IMR-90 (cell line): Measurements from ENCODE around the gene DVL1. TPM values are rescaled to one million over a fixed set of nuclear protein-coding genes. Genes with fewer than 3 reads are reported as not detected.

Source experiments
- ATAC-seq: fragments of 200-7000 bp; cut with Tn5 transposase; 2 replicates; pipeline ENCODE4 v1.9.1; 2020; ENCODE audit warnings: low read depth, mild to moderate bottlenecking, moderate library complexity
- BruUV-seq: library from RNA; stranded (reverse); fragments of 400-500 nt; replicated peaks from 2 replicates; lab custom pipeline; 2021; lab: Mats Ljungman, UMichigan
- CTCF ChIA-PET: fragments of 300-600 bp; formaldehyde crosslinking; extraction: SDS; loops from one replicate; lab custom pipeline; 2021; ENCODE audit warnings: antibody characterized with exemption; lab: Yijun Ruan, JAX
- POLR2A ChIA-PET: fragments of 300-600 bp; sonication (Branson Sonifier 250); formaldehyde crosslinking; loops from one replicate; lab custom pipeline; 2022; ENCODE audit warnings: antibody characterized with exemption; ENCODE audit not compliant: unreplicated experiment; lab: Charles Lee
- DNase-seq: peaks from one replicate; pipeline ENCODE4 v3.0.0; 2013
- H2AFZ ChIP-seq: replicated peaks from 2 replicates; pipeline ENCODE3; 2013; ENCODE audit warnings: low read length, mild to moderate bottlenecking; ENCODE audit not compliant: poor library complexity
- H2AK5ac ChIP-seq: 2 replicates; pipeline ENCODE4 v1.6.1; 2013; ENCODE audit warnings: low read depth, low read length, inconsistent platforms
- H2AK9ac ChIP-seq: replicated peaks from 2 replicates; pipeline ENCODE3; 2013; ENCODE audit warnings: mild to moderate bottlenecking, low read depth, low read length, moderate library complexity; ENCODE audit not compliant: poor library complexity
- H2BK120ac ChIP-seq: 2 replicates; pipeline ENCODE4 v1.6.1; 2013; ENCODE audit warnings: low read depth, low read length, inconsistent platforms
- H2BK15ac ChIP-seq: 3 replicates; pipeline ENCODE4 v1.6.1; 2013; ENCODE audit warnings: low read depth, low read length, inconsistent platforms
- H2BK20ac ChIP-seq: 2 replicates; pipeline ENCODE4 v1.6.1; 2013; ENCODE audit warnings: low read depth, mild to moderate bottlenecking, inconsistent platforms, low read length, moderate library complexity
- H2BK5ac ChIP-seq: 2 replicates; pipeline ENCODE4 v1.6.1; 2013; ENCODE audit warnings: mild to moderate bottlenecking, low read depth, low read length, inconsistent platforms; ENCODE audit not compliant: poor library complexity, severe bottlenecking
- H3K14ac ChIP-seq: replicated peaks from 2 replicates; pipeline ENCODE4 v1.6.1; 2013; ENCODE audit warnings: low read depth, low read length, inconsistent platforms
- H3K18ac ChIP-seq: 2 replicates; pipeline ENCODE4 v1.6.1; 2013; ENCODE audit warnings: low read depth, low read length, control low read depth
- H3K23ac ChIP-seq: 2 replicates; pipeline ENCODE4 v1.6.1; 2013; ENCODE audit warnings: low read depth, low read length, inconsistent platforms
- H3K27ac ChIP-seq: 2 replicates; pipeline ENCODE4 v1.5.1; 2013; ENCODE audit warnings: mild to moderate bottlenecking, control low read depth, low read length; ENCODE audit not compliant: insufficient read depth
- H3K27me3 ChIP-seq: 2 replicates; pipeline ENCODE4 v1.6.1; 2013; ENCODE audit warnings: low read length; ENCODE audit not compliant: control insufficient read depth, insufficient read depth
- H3K36me3 ChIP-seq: 2 replicates; pipeline ENCODE4 v1.6.1; 2013; ENCODE audit warnings: low read length, mixed read lengths; ENCODE audit not compliant: control insufficient read depth, insufficient read depth
- H3K4ac ChIP-seq: 2 replicates; pipeline ENCODE4 v1.6.1; 2013; ENCODE audit warnings: low read depth, low read length, inconsistent platforms
- H3K4me1 ChIP-seq: 2 replicates; pipeline ENCODE4 v1.6.1; 2013; ENCODE audit warnings: low read length, mixed read lengths; ENCODE audit not compliant: control insufficient read depth, insufficient read depth
- H3K4me2 ChIP-seq: 2 replicates; pipeline ENCODE4 v1.6.1; 2013; ENCODE audit warnings: low read depth, mild to moderate bottlenecking, control low read depth, low read length, moderate library complexity
- H3K4me3 ChIP-seq: 2 replicates; pipeline ENCODE4 v1.5.1; 2013; ENCODE audit warnings: low read depth, mild to moderate bottlenecking, control low read depth, low read length, moderate library complexity; ENCODE audit not compliant: insufficient read depth
- H3K56ac ChIP-seq: 2 replicates; pipeline ENCODE4 v1.6.1; 2013; ENCODE audit warnings: low read length, inconsistent platforms; ENCODE audit not compliant: insufficient read depth; ENCODE audit errors: extremely low read depth
- H3K79me1 ChIP-seq, 2 experiments: 2 replicates each; pipeline ENCODE4 v1.6.1; 2013; ENCODE audit warnings: low read length in 2 of 2, inconsistent platforms in 1 of 2, low read depth in 1 of 2
- H3K9ac ChIP-seq: 2 replicates; pipeline ENCODE4 v1.6.1; 2013; ENCODE audit warnings: low read depth, low read length, control low read depth
- H3K9me1 ChIP-seq: 2 replicates; pipeline ENCODE4 v1.6.1; 2013; ENCODE audit warnings: low read length, inconsistent platforms; ENCODE audit not compliant: insufficient read depth
- H3K9me3 ChIP-seq: 2 replicates; pipeline ENCODE4 v1.6.1; 2013; ENCODE audit warnings: low read length; ENCODE audit not compliant: control insufficient read depth, insufficient read depth
- H4K20me1 ChIP-seq: 2 replicates; pipeline ENCODE4 v1.6.1; 2013; ENCODE audit warnings: low read length, inconsistent platforms; ENCODE audit not compliant: insufficient read depth
- H4K5ac ChIP-seq: 2 replicates; pipeline ENCODE4 v1.6.1; 2013; ENCODE audit warnings: mild to moderate bottlenecking, low read depth, low read length, control low read depth
- H4K8ac ChIP-seq, 2 experiments: 2 replicates each; pipeline ENCODE4 v1.6.1; 2013; ENCODE audit warnings: low read depth in 2 of 2, low read length in 2 of 2, control low read depth in 1 of 2, inconsistent platforms in 1 of 2
- H4K91ac ChIP-seq: 2 replicates; pipeline ENCODE4 v1.6.1; 2013; ENCODE audit warnings: low read depth, low read length, inconsistent platforms; ENCODE audit not compliant: insufficient read depth
- CEBPB ChIP-seq: IDR thresholded peaks from 2 replicates; pipeline ENCODE4 v1.6.1; 2012; ENCODE audit warnings: low read depth, low read length, improper control_type of control experiment
- CHD1 ChIP-seq: IDR thresholded peaks from 2 replicates; pipeline ENCODE4 v1.6.1; 2012; ENCODE audit warnings: low read depth, low read length, improper control_type of control experiment
- FOS ChIP-seq: fragments of 150-350 bp; IDR thresholded peaks from 2 replicates; pipeline ENCODE4 v1.6.1; 2016; ENCODE audit warnings: low read depth, low read length
- MAFK ChIP-seq: IDR thresholded peaks from 2 replicates; pipeline ENCODE4 v1.6.1; 2012; ENCODE audit warnings: low read depth, low read length, improper control_type of control experiment
- MXI1 ChIP-seq: IDR thresholded peaks from 2 replicates; pipeline ENCODE4 v1.6.1; 2012; ENCODE audit warnings: low read depth, mild to moderate bottlenecking, low read length, moderate library complexity, borderline replicate concordance
- RCOR1 ChIP-seq: IDR thresholded peaks from 2 replicates; pipeline ENCODE4 v1.6.1; 2012; ENCODE audit warnings: mild to moderate bottlenecking, low read length, improper control_type of control experiment; ENCODE audit not compliant: insufficient replicate concordance
- USF2 ChIP-seq: fragments of 150-350 bp; IDR thresholded peaks from 2 replicates; pipeline ENCODE4 v1.6.1; 2017; ENCODE audit warnings: mild to moderate bottlenecking, antibody characterized with exemption, low read length, low read depth
- WGBS, 2 experiments: methylation state at CpG; one replicate each; pipeline versions ENCODE4 v1.1.5 to v1.1.7; 2013; ENCODE audit warnings: missing lambda C conversion rate in 2 of 2; ENCODE audit not compliant: insufficient read length in 1 of 2; ENCODE audit errors: extremely low coverage in 2 of 2; 5-methylcytosine and 5-hydroxymethylcytosine counted together
- dilution Hi-C: fragments of 300-500 bp; cut with HindIII; formaldehyde crosslinking; loops from one replicate; pipeline ENCODE4 v1.14.3; 2018; ENCODE audit warnings: low sequenced_read_pairs; ENCODE audit not compliant: unreplicated experiment
- in situ Hi-C: fragments of 300-500 bp; cut with MboI; formaldehyde crosslinking; loops from 3 replicates; pipeline ENCODE4 v1.14.3; 2019; ENCODE audit warnings: low sequenced_read_pairs, inconsistent platforms, mixed read lengths
- intact Hi-C: fragments of 100-400 bp; cut with micrococcal nuclease; formaldehyde crosslinking; loops from 2 replicates; pipeline ENCODE4 v1.10.0; 2022
- polyA plus RNA-seq, 3 experiments: library from polyadenylated mRNA; depleted of rRNA; stranded (reverse); fragments of >200 nt; gene quantifications; 2 replicates each; pipeline ENCODE4 v1.2.3, GENCODE V29; 2012; ENCODE audit warnings: low replicate concordance in 1 of 3
- total RNA-seq: library from RNA; depleted of rRNA; stranded (reverse); fragments of >200 nt; gene quantifications from 2 replicates; pipeline ENCODE4 v1.2.3, GENCODE V29; 2012

The DVL1 gene
- total and polyA plus RNA-seq, 2 of the 4 experiments (the other 2 are of a cell fraction), result 27.2 to 35.9 TPM

GRCh38 chr1:1293263-1294249 lies 55.7 kb downstream of the DVL1 start (continued):
- no peak for TF ChIP-seq USF2
- TF ChIP-seq MAFK, result no peak

GRCh38 chr1:1292851-1293250 lies 56.4 kb downstream of the DVL1 start:
- H3K56ac ChIP-seq, result no peak overlapping the region
- 96% methylated on average over 5 of the region's 18 CpGs; no CpG with 5 or more reads in 1 of the 2 experiments for WGBS, 2 experiments
- H2BK15ac ChIP-seq, result no peak overlapping the region
- no peak overlapping the region for H2AFZ ChIP-seq
- peaks cover 13% of the 10 kb centered on the region for H4K20me1 ChIP-seq
- dilution Hi-C loops (no loop called here), in situ Hi-C loops (no loop called here), intact Hi-C loops (no loop called here)
- H3K27ac ChIP-seq, result no peak overlapping the region
- no peak overlapping the region for H3K23ac ChIP-seq
- H3K27me3 ChIP-seq, result no peaks in the 10 kb centered on the region
- H4K5ac ChIP-seq, result no peak overlapping the region
- H3K4ac ChIP-seq, result no peak overlapping the region
- ATAC-seq (no peak), DNase-seq (no peak)
- TF ChIP-seq FOS (no peak), MXI1 (no peak), CHD1 (no peak), RCOR1 (no peak), USF2 (no peak), MAFK (no peak), CEBPB (no peak)
- no peak overlapping the region for H3K4me3 ChIP-seq
- no peak overlapping the region for H2BK5ac ChIP-seq
- H3K36me3 ChIP-seq, result peaks cover 33% of the 10 kb centered on the region
- H3K4me1 ChIP-seq, result no peaks in the 10 kb centered on the region; the same call in 1 of the 2 replicates
- no TSS peak for BruUV-seq
- H3K79me1 ChIP-seq, result no peaks in the 10 kb centered on the region
- H3K18ac ChIP-seq, result no peak overlapping the region
- no peaks in the 10 kb centered on the region for H3K9me1 ChIP-seq
- ChIA-PET CTCF (no interaction called here), POLR2A (no interaction called here)
- no peak overlapping the region for H2AK9ac ChIP-seq
- H2BK120ac ChIP-seq, result no peak overlapping the region
- H4K91ac ChIP-seq, result no peak overlapping the region
- H3K4me2 ChIP-seq, result no peak overlapping the region
- no peak overlapping the region for H3K9ac ChIP-seq
- H3K14ac ChIP-seq, result no peak overlapping the region
- H4K8ac ChIP-seq, result no peak overlapping the region
- no peak overlapping the region for H2AK5ac ChIP-seq
- no peaks in the 10 kb centered on the region for H3K9me3 ChIP-seq
- no peak overlapping the region for H2BK20ac ChIP-seq
